AG10803 (cell line): ENCODE results near the gene BLNK.

Experiments
- DNase-seq: peaks from one replicate; pipeline ENCODE4 v3.0.0; 2010; ENCODE audit warnings: low read depth
- H3K4me3 ChIP-seq: 2 replicates; pipeline ENCODE4 v1.5.1; 2011; ENCODE audit warnings: mild to moderate bottlenecking, low read length, control low read depth
- TF ChIP-seq, protein P1 (sequence below): conservative IDR thresholded peaks from 2 replicates; pipeline ENCODE4 v1.5.1; 2011; ENCODE audit warnings: mild to moderate bottlenecking, low read length, control low read depth, inconsistent platforms

Gene BLNK

DNA sequence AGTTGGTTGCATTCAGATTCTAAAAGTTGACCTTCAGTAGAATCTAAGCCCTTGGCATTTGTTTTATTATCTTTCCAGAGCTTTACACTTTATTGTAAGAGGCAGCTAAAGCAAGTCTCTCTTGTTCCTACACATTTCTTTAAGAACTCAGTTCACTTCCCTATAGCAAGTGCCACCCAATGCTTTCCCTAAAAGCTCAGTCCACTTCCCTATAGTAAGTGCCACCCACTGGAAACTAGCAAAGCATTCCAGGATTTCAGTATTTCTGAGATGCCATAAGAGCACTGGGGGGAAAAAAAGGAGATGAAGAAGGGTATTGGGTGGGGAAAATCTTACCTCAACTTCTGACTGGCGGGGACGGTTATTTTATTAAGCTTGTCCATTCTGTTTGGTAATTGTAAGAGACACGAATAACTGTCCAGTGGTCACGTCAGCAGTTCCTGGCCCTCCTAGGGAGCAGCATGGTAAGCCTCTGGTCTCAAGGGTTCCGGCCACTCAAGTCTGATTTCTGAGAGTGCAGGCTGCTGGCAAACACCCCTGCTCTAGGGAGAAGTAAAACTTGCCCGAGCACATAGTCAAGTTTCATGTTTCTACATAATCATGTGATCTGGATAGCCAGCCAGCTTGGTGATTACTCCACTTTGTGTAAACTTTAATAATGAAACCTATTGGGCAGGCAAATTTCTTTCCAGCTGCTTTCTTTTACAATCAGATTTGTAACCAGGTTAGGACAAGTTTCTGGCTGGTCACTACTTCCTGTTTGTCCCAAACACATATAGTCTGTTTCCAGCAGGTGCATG is at the start of gene BLNK:
Gene BLNK (minus strand): TSS at position 554 of the 800 bp plus-strand sequence. CDS start 171 bp downstream, at position 383.
- peak; percentile 4 for DNase-seq
- no peak within 1 kb of the TSS for H3K4me3 ChIP-seq
- TF ChIP-seq, protein P1, sequence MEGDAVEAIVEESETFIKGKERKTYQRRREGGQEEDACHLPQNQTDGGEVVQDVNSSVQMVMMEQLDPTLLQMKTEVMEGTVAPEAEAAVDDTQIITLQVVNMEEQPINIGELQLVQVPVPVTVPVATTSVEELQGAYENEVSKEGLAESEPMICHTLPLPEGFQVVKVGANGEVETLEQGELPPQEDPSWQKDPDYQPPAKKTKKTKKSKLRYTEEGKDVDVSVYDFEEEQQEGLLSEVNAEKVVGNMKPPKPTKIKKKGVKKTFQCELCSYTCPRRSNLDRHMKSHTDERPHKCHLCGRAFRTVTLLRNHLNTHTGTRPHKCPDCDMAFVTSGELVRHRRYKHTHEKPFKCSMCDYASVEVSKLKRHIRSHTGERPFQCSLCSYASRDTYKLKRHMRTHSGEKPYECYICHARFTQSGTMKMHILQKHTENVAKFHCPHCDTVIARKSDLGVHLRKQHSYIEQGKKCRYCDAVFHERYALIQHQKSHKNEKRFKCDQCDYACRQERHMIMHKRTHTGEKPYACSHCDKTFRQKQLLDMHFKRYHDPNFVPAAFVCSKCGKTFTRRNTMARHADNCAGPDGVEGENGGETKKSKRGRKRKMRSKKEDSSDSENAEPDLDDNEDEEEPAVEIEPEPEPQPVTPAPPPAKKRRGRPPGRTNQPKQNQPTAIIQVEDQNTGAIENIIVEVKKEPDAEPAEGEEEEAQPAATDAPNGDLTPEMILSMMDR = no peak

DNA sequence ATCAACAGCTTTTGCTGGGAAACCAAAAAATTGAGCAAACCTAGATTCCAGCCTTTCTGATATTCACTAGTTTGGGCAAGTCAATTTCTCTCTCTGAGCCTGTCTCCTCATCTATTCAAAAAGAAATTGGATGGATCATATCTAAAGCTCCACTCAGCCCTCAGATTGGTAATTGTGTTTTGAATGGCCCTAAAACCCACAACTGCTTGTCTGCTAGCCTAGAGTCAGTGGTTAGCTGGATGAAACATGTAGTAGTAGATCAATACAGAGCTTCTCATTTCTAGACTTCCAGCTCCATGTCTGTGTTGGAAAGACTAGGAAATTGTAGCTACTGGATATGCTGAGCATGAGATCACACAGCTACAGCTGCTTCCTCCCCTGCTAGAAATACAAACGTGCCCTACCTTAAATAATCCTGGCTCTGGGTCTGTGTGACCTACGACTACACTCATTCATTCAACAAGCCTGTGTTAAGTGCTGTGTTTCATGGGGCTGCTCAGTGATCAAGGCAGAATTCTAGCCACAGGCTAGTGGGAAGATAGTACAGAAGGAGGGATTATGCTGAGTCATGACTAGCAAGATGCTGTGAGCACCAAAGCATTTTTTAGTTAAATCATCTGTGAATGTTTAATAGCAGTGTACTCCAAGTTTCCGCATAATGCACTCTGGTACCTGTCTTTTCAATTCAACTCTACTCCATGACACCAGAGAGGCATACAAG is 48.5 kb upstream of the BLNK start:
- no peak for DNase-seq
- no peak overlapping the region for H3K4me3 ChIP-seq
- TF ChIP-seq, protein P1 = no peak

DNA sequence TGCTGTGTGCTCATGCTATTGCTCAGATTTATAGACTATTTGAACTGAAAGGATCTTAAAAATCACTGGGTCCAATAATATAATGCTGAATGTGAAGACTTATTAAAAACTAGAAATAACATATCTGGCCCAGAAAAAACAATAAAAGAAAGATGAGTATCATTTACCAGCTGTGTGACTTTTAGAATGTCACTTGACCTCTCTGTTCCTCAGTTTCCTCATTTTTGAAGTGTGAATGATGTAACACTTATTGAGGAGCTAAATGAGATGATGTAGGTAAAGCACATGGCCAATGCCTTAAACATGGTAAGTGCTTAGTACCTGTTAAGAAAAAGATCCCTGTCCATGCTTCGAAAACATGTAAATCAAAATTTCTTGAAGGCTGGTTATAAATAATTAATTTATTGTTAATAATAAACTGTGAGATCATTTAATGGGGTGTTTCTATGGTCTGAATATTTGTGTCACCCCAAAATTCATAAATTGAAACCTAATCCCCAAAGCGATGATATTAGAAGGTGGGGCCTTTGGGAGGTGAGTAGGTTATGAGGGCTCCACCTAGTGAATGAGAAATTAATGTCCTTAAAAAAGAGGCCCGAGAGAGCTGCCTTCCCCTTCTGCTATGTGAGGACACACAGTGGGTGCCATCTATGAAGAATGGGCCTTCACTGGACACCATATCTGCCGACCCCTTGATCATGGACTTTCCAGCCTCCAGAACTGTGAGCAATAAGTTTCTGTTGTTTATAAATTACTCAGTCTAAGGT is 45.9 kb upstream of the BLNK start:
- no peak for DNase-seq
- TF ChIP-seq, protein P1 = no peak
- no peak overlapping the region for H3K4me3 ChIP-seq

DNA sequence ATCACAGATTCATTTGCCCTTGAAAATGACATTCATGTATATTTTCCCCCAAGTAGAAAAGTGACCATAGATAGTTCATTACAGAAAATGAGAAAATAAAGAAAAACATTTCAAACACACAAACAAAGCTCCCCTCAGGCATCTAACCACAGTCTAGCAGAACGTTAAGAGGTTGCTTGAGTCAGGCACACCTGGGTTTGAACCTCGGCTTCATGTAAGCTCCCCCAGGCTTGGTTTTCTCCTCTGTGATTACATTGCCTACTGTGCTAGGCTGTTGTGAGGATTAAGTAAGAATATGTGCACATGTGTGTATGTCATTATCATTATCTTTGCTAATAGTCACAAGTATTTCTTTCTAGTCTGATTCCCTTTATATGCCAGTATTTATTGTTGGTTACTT is 42.0 kb upstream of the BLNK start:
- TF ChIP-seq, protein P1 = no peak
- no peak overlapping the region for H3K4me3 ChIP-seq
- no peak for DNase-seq

DNA sequence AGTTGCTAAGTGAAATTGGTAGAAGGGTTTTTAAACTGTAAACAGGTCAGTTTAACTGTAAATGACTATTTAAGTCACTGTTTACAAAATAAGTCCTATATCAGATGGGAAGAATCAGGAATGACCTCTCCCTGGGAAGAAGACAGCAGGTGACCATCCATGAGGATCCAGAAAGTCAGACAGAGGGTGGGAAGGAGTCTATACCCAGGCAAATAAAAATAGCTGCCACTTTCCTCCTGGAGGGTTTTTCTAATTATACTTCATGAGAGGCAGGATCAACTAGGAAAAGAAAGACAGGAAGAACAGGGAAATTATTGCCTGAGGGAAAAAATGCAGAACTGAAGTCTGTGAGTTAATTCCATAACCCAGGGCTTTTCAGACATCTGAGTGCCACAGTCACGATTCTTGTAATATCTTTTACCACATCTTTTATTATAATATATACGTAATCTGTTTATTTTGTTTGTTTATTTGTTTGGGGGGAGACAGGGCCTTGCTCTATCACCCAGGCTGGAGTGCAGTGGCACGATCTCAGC is 39.9 kb upstream of the BLNK start:
- no peak overlapping the region for H3K4me3 ChIP-seq
- TF ChIP-seq, protein P1 = no peak
- DNase-seq = no peak

DNA sequence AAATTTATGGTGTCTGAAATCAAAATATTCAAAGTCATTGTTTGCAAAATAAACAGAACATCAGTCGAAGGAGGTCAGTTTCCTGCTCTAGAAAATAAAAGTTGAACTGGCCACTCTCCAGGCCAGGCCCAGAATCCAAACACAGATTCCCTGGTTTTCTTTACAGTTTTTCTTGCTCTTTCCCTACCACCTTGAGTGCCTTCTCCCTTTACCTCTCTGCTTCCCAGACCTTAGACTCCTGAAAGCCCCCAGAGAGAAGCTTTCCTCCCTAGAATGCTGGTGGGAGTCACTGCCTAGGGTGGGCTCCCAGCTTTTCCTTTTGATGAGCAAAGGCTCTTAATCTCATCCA is 38.9 kb upstream of the BLNK start:
- no peak overlapping the region for H3K4me3 ChIP-seq
- TF ChIP-seq, protein P1 = no peak
- DNase-seq = no peak
